Measurements from ENCODE around the gene OXSR1.

OXSR1 gene

DNA sequence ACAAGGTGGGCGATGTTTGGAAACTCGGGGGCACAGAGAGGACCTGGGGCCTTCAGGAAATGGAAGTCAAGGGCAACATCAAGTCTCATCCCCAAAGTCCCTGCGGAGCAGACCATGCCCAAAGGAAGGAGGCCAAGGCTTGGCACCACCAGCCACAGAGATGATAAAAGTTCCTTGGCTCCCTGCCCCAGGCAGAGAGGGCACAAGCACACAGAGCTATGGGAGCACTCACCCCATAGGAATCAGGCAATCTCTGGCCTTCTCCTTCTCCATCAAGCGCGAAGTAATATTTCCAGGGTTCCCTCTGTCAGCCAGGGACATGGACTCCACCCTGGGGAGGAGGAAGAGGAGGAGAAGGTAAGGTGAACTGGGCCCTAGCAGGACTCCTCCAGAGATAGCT is 36.3 kb upstream of the OXSR1 start:
- Histone ChIP-seq H3K27ac (ENCODE audit: low read length) (no peak overlapping the region), H3K4me2 (ENCODE audit: low read length) (no peak overlapping the region), H4K20me1 (ENCODE audit: insufficient read depth, low read length) (peaks cover 31% of the 10 kb centered on the region), H3K4me1 (ENCODE audit: low read length) (peaks cover 22% of the 10 kb centered on the region), H3K79me2 (ENCODE audit: low read length) (peaks cover 6% of the 10 kb centered on the region; the same call in 1 of the 2 replicates), H2AFZ (ENCODE audit: low read depth, low read length) (no peak overlapping the region), H3K4me3 (ENCODE audit: low read length) (no peak overlapping the region), H3K9ac (ENCODE audit: low read length) (no peak overlapping the region), H3K9me3 (ENCODE audit: insufficient read depth, low read length) (no peaks in the 10 kb centered on the region), H3K36me3 (replicated peaks; ENCODE audit: low read depth, low read length) (peaks cover 80% of the 10 kb centered on the region), H3K27me3 (ENCODE audit: low read depth, low read length) (no peaks in the 10 kb centered on the region)
- TF ChIP-seq EZH2phosphoT487 (IDR thresholded peaks at IDR 0.05; ENCODE audit: low read depth) = no peak
- TF ChIP-seq, protein P1, sequence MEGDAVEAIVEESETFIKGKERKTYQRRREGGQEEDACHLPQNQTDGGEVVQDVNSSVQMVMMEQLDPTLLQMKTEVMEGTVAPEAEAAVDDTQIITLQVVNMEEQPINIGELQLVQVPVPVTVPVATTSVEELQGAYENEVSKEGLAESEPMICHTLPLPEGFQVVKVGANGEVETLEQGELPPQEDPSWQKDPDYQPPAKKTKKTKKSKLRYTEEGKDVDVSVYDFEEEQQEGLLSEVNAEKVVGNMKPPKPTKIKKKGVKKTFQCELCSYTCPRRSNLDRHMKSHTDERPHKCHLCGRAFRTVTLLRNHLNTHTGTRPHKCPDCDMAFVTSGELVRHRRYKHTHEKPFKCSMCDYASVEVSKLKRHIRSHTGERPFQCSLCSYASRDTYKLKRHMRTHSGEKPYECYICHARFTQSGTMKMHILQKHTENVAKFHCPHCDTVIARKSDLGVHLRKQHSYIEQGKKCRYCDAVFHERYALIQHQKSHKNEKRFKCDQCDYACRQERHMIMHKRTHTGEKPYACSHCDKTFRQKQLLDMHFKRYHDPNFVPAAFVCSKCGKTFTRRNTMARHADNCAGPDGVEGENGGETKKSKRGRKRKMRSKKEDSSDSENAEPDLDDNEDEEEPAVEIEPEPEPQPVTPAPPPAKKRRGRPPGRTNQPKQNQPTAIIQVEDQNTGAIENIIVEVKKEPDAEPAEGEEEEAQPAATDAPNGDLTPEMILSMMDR (IDR thresholded peaks at IDR 0.05; ENCODE audit: low read depth, low read length) = no peak

DNA sequence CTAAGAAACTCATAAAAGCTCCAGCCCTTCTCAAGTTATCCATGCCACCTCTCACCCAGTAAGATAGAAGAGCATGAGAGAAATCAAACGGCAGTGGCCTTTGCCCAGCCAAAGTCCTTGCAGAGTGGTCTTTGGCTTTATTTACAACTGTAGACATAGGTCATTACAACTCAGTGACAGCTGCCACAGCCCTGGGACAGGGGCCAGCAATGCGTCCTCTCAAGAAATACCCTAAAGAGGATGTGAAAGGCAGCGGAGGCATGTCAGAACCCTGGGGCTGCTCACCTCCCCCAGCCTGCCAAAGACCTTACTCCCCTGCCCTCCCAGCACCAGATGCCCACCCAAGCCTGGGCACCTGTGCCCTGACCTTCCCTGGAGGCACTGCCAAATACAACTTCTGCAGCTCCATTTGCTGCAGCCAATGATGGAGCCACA is 34.7 kb upstream of the OXSR1 start:
- Histone ChIP-seq H3K4me1 (ENCODE audit: low read length) (peaks cover 27% of the 10 kb centered on the region), H3K4me2 (ENCODE audit: low read length) (peak overlapping the region; percentile 43), H4K20me1 (ENCODE audit: insufficient read depth, low read length) (peaks cover 27% of the 10 kb centered on the region), H3K4me3 (ENCODE audit: low read length) (no peak overlapping the region), H2AFZ (ENCODE audit: low read depth, low read length) (no peak overlapping the region), H3K9me3 (ENCODE audit: insufficient read depth, low read length) (no peaks in the 10 kb centered on the region), H3K9ac (ENCODE audit: low read length) (0 out of 2 replicates have a peak overlapping the region, but pooled peaks have one; percentile 0), H3K27me3 (ENCODE audit: low read depth, low read length) (no peaks in the 10 kb centered on the region), H3K27ac (ENCODE audit: low read length) (peak overlapping the region; percentile 28), H3K36me3 (replicated peaks; ENCODE audit: low read depth, low read length) (peaks cover 70% of the 10 kb centered on the region), H3K79me2 (ENCODE audit: low read length) (peaks cover 15% of the 10 kb centered on the region)
- TF ChIP-seq, protein P1 (IDR thresholded peaks at IDR 0.05; ENCODE audit: low read depth, low read length) = no peak
- TF ChIP-seq EZH2phosphoT487 (IDR thresholded peaks at IDR 0.05; ENCODE audit: low read depth) = no peak

DNA sequence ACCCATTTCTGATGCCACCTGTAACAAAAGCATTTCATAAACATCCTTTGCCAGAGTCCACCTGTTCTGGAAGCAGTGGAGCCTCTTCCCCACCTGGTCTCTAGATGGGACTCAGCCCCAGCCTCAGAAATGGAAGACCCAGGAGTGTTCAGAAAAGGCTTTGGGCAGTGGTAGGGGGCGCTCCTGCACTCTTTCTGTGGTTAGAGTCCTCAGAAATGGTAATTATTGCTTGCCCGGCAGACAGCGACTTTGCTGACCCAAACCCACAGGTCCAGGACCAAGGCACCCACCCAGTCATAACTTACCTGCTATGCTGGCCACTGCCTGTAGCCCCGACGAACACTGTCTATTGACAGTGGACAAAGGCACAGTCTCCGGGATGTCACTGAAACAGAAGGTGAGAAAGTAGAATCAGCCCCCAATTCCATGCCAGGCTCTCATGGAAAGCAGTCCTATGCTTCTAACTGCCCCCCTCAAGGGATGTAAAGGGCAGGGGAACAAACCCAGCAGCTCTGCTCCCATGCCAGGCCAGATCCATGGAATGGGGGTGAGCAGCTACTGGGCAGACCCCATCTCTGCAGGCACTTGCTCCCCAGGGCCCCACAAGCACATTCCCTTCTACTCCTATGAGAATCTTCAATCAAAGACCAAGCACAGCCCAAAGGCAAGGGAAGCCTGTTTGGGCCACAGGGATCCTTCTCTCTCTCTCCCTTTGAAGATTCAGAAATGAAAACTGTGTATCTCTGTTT is 33.5 kb upstream of the OXSR1 start:
- Histone ChIP-seq H3K9me3 (ENCODE audit: insufficient read depth, low read length) (no peaks in the 10 kb centered on the region), H2AFZ (ENCODE audit: low read depth, low read length) (no peak overlapping the region), H4K20me1 (ENCODE audit: insufficient read depth, low read length) (peaks cover 29% of the 10 kb centered on the region), H3K9ac (ENCODE audit: low read length) (no peak overlapping the region), H3K27me3 (ENCODE audit: low read depth, low read length) (no peaks in the 10 kb centered on the region), H3K27ac (ENCODE audit: low read length) (no peak overlapping the region), H3K4me2 (ENCODE audit: low read length) (peak overlapping the region; percentile 43), H3K4me3 (ENCODE audit: low read length) (no peak overlapping the region), H3K79me2 (ENCODE audit: low read length) (peaks cover 27% of the 10 kb centered on the region), H3K36me3 (replicated peaks; ENCODE audit: low read depth, low read length) (peaks cover 58% of the 10 kb centered on the region), H3K4me1 (ENCODE audit: low read length) (peaks cover 27% of the 10 kb centered on the region)
- TF ChIP-seq, protein P1 (IDR thresholded peaks at IDR 0.05; ENCODE audit: low read depth, low read length) = peak; percentile 94
- TF ChIP-seq EZH2phosphoT487 (IDR thresholded peaks at IDR 0.05; ENCODE audit: low read depth) = no peak

DNA sequence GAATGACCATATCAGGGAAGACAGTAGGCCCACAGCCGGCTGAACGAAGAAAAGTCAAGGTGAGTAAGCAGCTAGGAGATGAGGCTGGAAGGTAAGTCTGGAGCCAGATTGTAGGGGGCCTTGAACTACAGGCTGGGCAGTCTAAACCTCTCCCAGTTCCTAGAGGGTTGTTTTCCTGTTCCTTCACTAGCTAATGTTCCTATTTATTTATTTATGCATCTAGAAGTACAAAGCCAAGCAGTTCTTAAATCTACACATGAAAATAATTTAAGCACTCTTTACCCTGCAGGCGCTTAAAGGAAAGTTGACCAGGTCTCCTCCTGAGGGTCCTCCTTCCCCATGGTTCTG is 32.2 kb upstream of the OXSR1 start:
- H3K4me2 ChIP-seq (ENCODE audit: low read length) = no peak overlapping the region
- no peak overlapping the region for H3K4me3 ChIP-seq (ENCODE audit: low read length)
- no peak overlapping the region for H3K9ac ChIP-seq (ENCODE audit: low read length)
- peaks cover 29% of the 10 kb centered on the region for H4K20me1 ChIP-seq (ENCODE audit: insufficient read depth, low read length)
- no peak overlapping the region for H3K27ac ChIP-seq (ENCODE audit: low read length)
- no peaks in the 10 kb centered on the region for H3K27me3 ChIP-seq (ENCODE audit: low read depth, low read length)
- no peaks in the 10 kb centered on the region for H3K9me3 ChIP-seq (ENCODE audit: insufficient read depth, low read length)
- peaks cover 33% of the 10 kb centered on the region for H3K79me2 ChIP-seq (ENCODE audit: low read length)
- TF ChIP-seq, protein P1 (IDR thresholded peaks at IDR 0.05; ENCODE audit: low read depth, low read length) = no peak
- no peak for TF ChIP-seq EZH2phosphoT487 (IDR thresholded peaks at IDR 0.05; ENCODE audit: low read depth)
- H3K36me3 ChIP-seq (replicated peaks; ENCODE audit: low read depth, low read length) = peaks cover 45% of the 10 kb centered on the region
- H3K4me1 ChIP-seq (ENCODE audit: low read length) = peaks cover 34% of the 10 kb centered on the region
- H2AFZ ChIP-seq (ENCODE audit: low read depth, low read length) = no peak overlapping the region
